ENCODE results near the gene NFE2L3. TPM values are rescaled to one million over a fixed set of nuclear protein-coding genes. Genes with fewer than 3 reads are reported as not detected.

NFE2L3 gene
- total RNA-seq, 1 experiment from 2014 or later = 40.0 TPM

DNA sequence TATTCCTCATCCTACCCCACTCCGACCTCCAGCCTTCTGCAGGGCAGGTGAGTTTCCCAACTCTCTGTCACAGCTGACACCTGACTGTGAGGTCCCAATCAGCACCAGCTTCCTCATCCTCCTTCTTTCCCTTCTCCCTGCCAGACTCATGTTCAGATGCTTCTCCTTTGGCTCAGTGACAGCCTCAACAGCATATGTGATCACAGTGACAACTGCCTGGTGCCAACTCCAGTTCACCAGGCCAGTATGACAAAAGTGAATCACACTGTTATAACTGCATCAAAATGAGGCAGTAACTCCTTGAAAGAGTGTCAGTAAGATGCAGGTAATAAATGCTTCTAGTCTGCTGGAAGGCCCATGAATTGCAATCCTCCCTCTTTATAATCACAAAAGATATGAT, 46.8 kb upstream of the NFE2L3 start:
- POLR2A ChIA-PET (ENCODE audit: unreplicated experiment) = no interaction called here
- Histone ChIP-seq H3K4me2 (ENCODE audit: low read length) (no peak overlapping the region), H3K9ac (ENCODE audit: low read length) (no peak overlapping the region), H3K79me2 (ENCODE audit: low read length) (no peaks in the 10 kb centered on the region), H4K20me1 (ENCODE audit: low read length) (no peaks in the 10 kb centered on the region), H3K36me3 (ENCODE audit: low read depth, low read length) (no peaks in the 10 kb centered on the region), H2AFZ (ENCODE audit: low read length) (no peak overlapping the region), H3K27ac (ENCODE audit: low read length) (no peak overlapping the region), H3K4me3 (ENCODE audit: low read length) (no peak overlapping the region), H3K4me1 (ENCODE audit: insufficient read depth, low read length) (no peaks in the 10 kb centered on the region), H3F3A (ENCODE audit: low read length, unreplicated experiment) (no peaks in the 10 kb centered on the region), H3K27me3 (ENCODE audit: low read length) (no peaks in the 10 kb centered on the region), H3K9me2 (replicated peaks; ENCODE audit: low read length) (no peaks in the 10 kb centered on the region), H3K9me3 (ENCODE audit: low read length) (no peaks in the 10 kb centered on the region)
- intact Hi-C loops (cut with micrococcal nuclease) = no loop called here
- DNase-seq (no peak), ATAC-seq (no peak)
- TF ChIP-seq, protein P1, sequence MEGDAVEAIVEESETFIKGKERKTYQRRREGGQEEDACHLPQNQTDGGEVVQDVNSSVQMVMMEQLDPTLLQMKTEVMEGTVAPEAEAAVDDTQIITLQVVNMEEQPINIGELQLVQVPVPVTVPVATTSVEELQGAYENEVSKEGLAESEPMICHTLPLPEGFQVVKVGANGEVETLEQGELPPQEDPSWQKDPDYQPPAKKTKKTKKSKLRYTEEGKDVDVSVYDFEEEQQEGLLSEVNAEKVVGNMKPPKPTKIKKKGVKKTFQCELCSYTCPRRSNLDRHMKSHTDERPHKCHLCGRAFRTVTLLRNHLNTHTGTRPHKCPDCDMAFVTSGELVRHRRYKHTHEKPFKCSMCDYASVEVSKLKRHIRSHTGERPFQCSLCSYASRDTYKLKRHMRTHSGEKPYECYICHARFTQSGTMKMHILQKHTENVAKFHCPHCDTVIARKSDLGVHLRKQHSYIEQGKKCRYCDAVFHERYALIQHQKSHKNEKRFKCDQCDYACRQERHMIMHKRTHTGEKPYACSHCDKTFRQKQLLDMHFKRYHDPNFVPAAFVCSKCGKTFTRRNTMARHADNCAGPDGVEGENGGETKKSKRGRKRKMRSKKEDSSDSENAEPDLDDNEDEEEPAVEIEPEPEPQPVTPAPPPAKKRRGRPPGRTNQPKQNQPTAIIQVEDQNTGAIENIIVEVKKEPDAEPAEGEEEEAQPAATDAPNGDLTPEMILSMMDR (conservative IDR thresholded peaks at IDR 0.05; ENCODE audit: low read depth, low read length) = no peak
- no peak for TF ChIP-seq EZH2 (IDR thresholded peaks at IDR 0.05; ENCODE audit: low read length, unreplicated experiment)
- TF ChIP-seq EZH2phosphoT487 (IDR thresholded peaks at IDR 0.05; ENCODE audit: borderline replicate concordance, low read length) = no peak
- BruUV-seq (replicated peaks) = no TSS peak
- CTCF ChIA-PET = no interaction called here

DNA sequence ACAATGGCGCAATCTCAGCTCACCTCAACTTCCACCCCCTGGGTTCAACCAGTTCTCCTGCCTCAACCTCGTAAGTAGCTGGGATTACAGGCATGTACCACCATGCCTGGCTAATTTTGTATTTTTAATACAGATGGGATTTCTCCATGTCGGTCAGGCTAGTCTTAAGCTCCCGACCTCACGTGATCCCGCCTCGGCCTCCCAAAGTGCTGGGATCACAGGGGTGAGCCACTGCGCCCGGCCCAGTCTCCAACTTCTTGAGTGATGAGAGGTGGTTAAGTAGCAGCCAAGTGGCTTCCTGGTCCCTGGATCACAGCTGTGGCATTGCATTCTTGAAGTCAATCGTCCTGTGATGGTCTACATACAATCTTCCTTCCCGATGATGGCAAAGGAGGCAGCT, 46.1 kb upstream of the NFE2L3 start:
- Histone ChIP-seq H3K9me2 (replicated peaks; ENCODE audit: low read length) (no peaks in the 10 kb centered on the region), H3K4me3 (ENCODE audit: low read length) (no peak overlapping the region), H4K20me1 (ENCODE audit: low read length) (no peaks in the 10 kb centered on the region), H3F3A (ENCODE audit: low read length, unreplicated experiment) (no peaks in the 10 kb centered on the region), H3K27ac (ENCODE audit: low read length) (no peak overlapping the region), H3K4me1 (ENCODE audit: insufficient read depth, low read length) (no peaks in the 10 kb centered on the region), H3K79me2 (ENCODE audit: low read length) (no peaks in the 10 kb centered on the region), H2AFZ (ENCODE audit: low read length) (no peak overlapping the region), H3K27me3 (ENCODE audit: low read length) (no peaks in the 10 kb centered on the region), H3K9me3 (ENCODE audit: low read length) (no peaks in the 10 kb centered on the region), H3K4me2 (ENCODE audit: low read length) (no peak overlapping the region), H3K9ac (ENCODE audit: low read length) (no peak overlapping the region), H3K36me3 (ENCODE audit: low read depth, low read length) (no peaks in the 10 kb centered on the region)
- ChIA-PET CTCF (no interaction called here), POLR2A (ENCODE audit: unreplicated experiment) (no interaction called here)
- no peak for DNase-seq
- ATAC-seq = no peak
- BruUV-seq (replicated peaks) = no TSS peak
- intact Hi-C loops (cut with micrococcal nuclease) = no loop called here
- TF ChIP-seq, protein P1 (conservative IDR thresholded peaks at IDR 0.05; ENCODE audit: low read depth, low read length) = no peak
- TF ChIP-seq EZH2phosphoT487 (IDR thresholded peaks at IDR 0.05; ENCODE audit: borderline replicate concordance, low read length) = no peak
- no peak for TF ChIP-seq EZH2 (IDR thresholded peaks at IDR 0.05; ENCODE audit: low read length, unreplicated experiment)

DNA sequence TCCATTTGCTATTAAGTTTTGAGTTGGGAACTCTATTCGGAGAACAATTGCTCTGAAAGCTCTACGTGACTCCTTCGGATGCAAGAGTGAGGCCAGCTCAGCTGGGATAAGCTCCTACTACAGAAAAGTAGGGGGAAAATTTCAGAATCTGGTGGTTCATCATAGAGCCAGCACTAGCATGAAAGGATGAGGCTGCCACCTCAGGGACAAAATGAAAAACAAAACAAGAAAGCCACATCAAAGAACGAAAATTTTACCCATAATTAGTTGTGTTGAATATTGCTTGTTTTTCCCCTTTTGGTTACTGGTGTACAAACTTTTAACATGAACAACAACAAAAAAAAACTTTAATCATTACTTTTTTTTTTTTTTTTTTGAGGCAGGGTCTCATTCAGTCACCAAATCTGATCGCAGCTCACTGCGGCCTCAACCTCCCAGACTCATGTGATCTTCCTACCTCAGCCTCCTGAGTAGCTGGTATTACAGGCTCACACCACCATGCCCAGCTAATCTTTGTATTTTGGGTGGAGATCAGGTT, 39.7 kb upstream of the NFE2L3 start:
- H3K27ac ChIP-seq (ENCODE audit: low read length) = no peak overlapping the region
- H3K9ac ChIP-seq (ENCODE audit: low read length) = no peak overlapping the region
- ChIA-PET POLR2A (ENCODE audit: unreplicated experiment) (no interaction called here), CTCF (no interaction called here)
- H3K36me3 ChIP-seq (ENCODE audit: low read depth, low read length) = no peaks in the 10 kb centered on the region
- H3K9me2 ChIP-seq (replicated peaks; ENCODE audit: low read length) = no peaks in the 10 kb centered on the region
- intact Hi-C loops (cut with micrococcal nuclease) = no loop called here
- H3K4me1 ChIP-seq (ENCODE audit: insufficient read depth, low read length) = no peaks in the 10 kb centered on the region
- DNase-seq (no peak), ATAC-seq (no peak)
- H3F3A ChIP-seq (ENCODE audit: low read length, unreplicated experiment) = no peaks in the 10 kb centered on the region
- H4K20me1 ChIP-seq (ENCODE audit: low read length) = no peaks in the 10 kb centered on the region
- no peaks in the 10 kb centered on the region for H3K9me3 ChIP-seq (ENCODE audit: low read length)
- no TSS peak for BruUV-seq (replicated peaks)
- TF ChIP-seq, protein P1 (conservative IDR thresholded peaks at IDR 0.05; ENCODE audit: low read depth, low read length) = no peak
- TF ChIP-seq EZH2 (IDR thresholded peaks at IDR 0.05; ENCODE audit: low read length, unreplicated experiment) (no peak), EZH2phosphoT487 (IDR thresholded peaks at IDR 0.05; ENCODE audit: borderline replicate concordance, low read length) (no peak)
- H3K79me2 ChIP-seq (ENCODE audit: low read length) = no peaks in the 10 kb centered on the region
- no peaks in the 10 kb centered on the region for H3K27me3 ChIP-seq (ENCODE audit: low read length)
- no peak overlapping the region for H3K4me2 ChIP-seq (ENCODE audit: low read length)
- no peak overlapping the region for H2AFZ ChIP-seq (ENCODE audit: low read length)
- H3K4me3 ChIP-seq (ENCODE audit: low read length) = no peak overlapping the region
